ENCODE results near the gene ELOVL5. TPM values are rescaled to one million over a fixed set of nuclear protein-coding genes. Genes with fewer than 3 reads are reported as not detected.

ELOVL5 gene
- total RNA-seq, 4 donors from 2014 or later: 74.8 to 110 (median 90.6) TPM

- intact Hi-C loops (cut with DNase I): no loop called here
- Histone ChIP-seq H3K36me3 (peaks cover 10 to 23% of the 10 kb centered on the region in 2 donors), H3K27ac (no peak overlapping the region), H3K4me1 (peaks cover 16 to 17% of the 10 kb centered on the region in 2 donors), H3K4me3 (replicated peaks in 1 of 3) (no peak overlapping the region), H3K27me3 (no peaks in the 10 kb centered on the region), H3K9me3 (no peaks in the 10 kb centered on the region)
- no peak for TF ChIP-seq POLR2A (IDR thresholded peaks at IDR 0.05)
- no peak for TF ChIP-seq CTCF (IDR thresholded peaks at IDR 0.05)
- no peak for DNase-seq
- WGBS, 2 donors: 88 to 89% methylated on average over 11 of the region's 11 CpGs
Measured at GRCh38 chr6:53259860-53260580, 88.7 kb downstream of the ELOVL5 start.

- peaks cover 10 to 23% of the 10 kb centered on the region in 2 donors for H3K36me3 ChIP-seq
- no peaks in the 10 kb centered on the region for H3K27me3 ChIP-seq
- peaks cover 4 to 6% of the 10 kb centered on the region in 2 donors for H3K4me1 ChIP-seq
- H3K9me3 ChIP-seq: no peaks in the 10 kb centered on the region
- WGBS, 2 donors: 95 to 98% methylated on average over 5 of the region's 5 CpGs
- intact Hi-C loops (cut with DNase I): no loop called here
- TF ChIP-seq CTCF (IDR thresholded peaks at IDR 0.05) (no peak), POLR2A (IDR thresholded peaks at IDR 0.05) (no peak)
- no peak overlapping the region for H3K27ac ChIP-seq
- DNase-seq: no peak
- no peak overlapping the region for H3K4me3 ChIP-seq (replicated peaks in 1 of 3)
Measured at GRCh38 chr6:53258774-53259155, 90.0 kb downstream of the ELOVL5 start.

- Histone ChIP-seq H3K9me3 (no peaks in the 10 kb centered on the region), H3K4me1 (peaks cover 0 to under 1% of the 10 kb centered on the region in 2 donors), H3K4me3 (replicated peaks in 1 of 3) (no peak overlapping the region), H3K27ac (no peak overlapping the region), H3K36me3 (peaks cover 10 to 23% of the 10 kb centered on the region in 2 donors), H3K27me3 (no peaks in the 10 kb centered on the region)
- no peak for DNase-seq
- TF ChIP-seq POLR2A (IDR thresholded peaks at IDR 0.05) (no peak), CTCF (IDR thresholded peaks at IDR 0.05) (no peak)
- 97 to 100% methylated on average over 2 of the region's 2 CpGs for WGBS, 2 donors
- intact Hi-C loops (cut with DNase I): no loop called here
Measured at GRCh38 chr6:53258076-53258773, 90.5 kb downstream of the ELOVL5 start.

- Histone ChIP-seq H3K4me3 (replicated peaks in 1 of 3) (no peak overlapping the region), H3K27me3 (no peaks in the 10 kb centered on the region), H3K36me3 (peaks cover 10 to 23% of the 10 kb centered on the region in 2 donors), H3K27ac (no peak overlapping the region), H3K9me3 (no peaks in the 10 kb centered on the region), H3K4me1 (no peaks in the 10 kb centered on the region)
- 89 to 93% methylated on average over 2 of the region's 2 CpGs for WGBS, 2 donors
- no peak for DNase-seq
- TF ChIP-seq CTCF (IDR thresholded peaks at IDR 0.05): no peak
- TF ChIP-seq POLR2A (IDR thresholded peaks at IDR 0.05): no peak
- intact Hi-C loops (cut with DNase I): no loop called here
Measured at GRCh38 chr6:53257533-53257932, 91.2 kb downstream of the ELOVL5 start.

- 68 to 78% methylated on average over 3 of the region's 3 CpGs for WGBS, 2 donors
- no peaks in the 10 kb centered on the region for H3K9me3 ChIP-seq
Measured at GRCh38 chr6:53257001-53257400, 91.7 kb downstream of the ELOVL5 start.

More at GRCh38 chr6:53257001-53257400, 91.7 kb downstream of the ELOVL5 start:
- Histone ChIP-seq H3K4me1 (no peaks in the 10 kb centered on the region), H3K27me3 (no peaks in the 10 kb centered on the region), H3K27ac (no peak overlapping the region), H3K4me3 (replicated peaks in 1 of 3) (no peak overlapping the region), H3K36me3 (peaks cover 10 to 23% of the 10 kb centered on the region in 2 donors)
- DNase-seq: no peak
- intact Hi-C loops (cut with DNase I): no loop called here
- no peak for TF ChIP-seq CTCF (IDR thresholded peaks at IDR 0.05)
- no peak for TF ChIP-seq POLR2A (IDR thresholded peaks at IDR 0.05)

All from thyroid gland (tissue), 4 donors.